ENCODE data around the gene CRYBA2. TPM values are rescaled to one million over a fixed set of nuclear protein-coding genes. Genes with fewer than 3 reads are reported as not detected.

Gene CRYBA2
- total RNA-seq, 1 experiment from 2014 or later, result not detected

- no peak for DNase-seq (ENCODE audit: low read depth)
These were observed 29.9 kb upstream of the CRYBA2 start for GRCh38 chr2:219023045-219023605.

- DNase-seq (ENCODE audit: low read depth), result no peak
These were observed 29.4 kb upstream of the CRYBA2 start for GRCh38 chr2:219022616-219023015.

- no peak for DNase-seq (ENCODE audit: low read depth)
These were observed 28.8 kb upstream of the CRYBA2 start for GRCh38 chr2:219022041-219022440.

GRCh38 chr2:219021591-219021990 is 28.4 kb upstream of the CRYBA2 start:
- DNase-seq (ENCODE audit: low read depth), result no peak

- peak; percentile 34 for DNase-seq (ENCODE audit: low read depth)
These were observed 27.6 kb upstream of the CRYBA2 start for GRCh38 chr2:219020604-219021365.

- no peak for DNase-seq (ENCODE audit: low read depth)
These were observed 26.2 kb upstream of the CRYBA2 start for GRCh38 chr2:219019436-219019835.

- no peak for DNase-seq (ENCODE audit: low read depth)
These were observed 25.5 kb upstream of the CRYBA2 start for GRCh38 chr2:219018726-219019125.

GRCh38 chr2:219018286-219018685 is 25.1 kb upstream of the CRYBA2 start:
- DNase-seq (ENCODE audit: low read depth), result no peak

- no peak for DNase-seq (ENCODE audit: low read depth)
These were observed 24.1 kb upstream of the CRYBA2 start for GRCh38 chr2:219017201-219017931.

- DNase-seq (ENCODE audit: low read depth), result no peak
These were observed 23.5 kb upstream of the CRYBA2 start for GRCh38 chr2:219016721-219017120.

- no peak for DNase-seq (ENCODE audit: low read depth)
These were observed 17.7 kb upstream of the CRYBA2 start for GRCh38 chr2:219010873-219011272.

- no peak for DNase-seq (ENCODE audit: low read depth)
These were observed 17.0 kb upstream of the CRYBA2 start for GRCh38 chr2:219010162-219010756.

- DNase-seq (ENCODE audit: low read depth), result no peak
These were observed 16.1 kb upstream of the CRYBA2 start for GRCh38 chr2:219009294-219009693.

- no peak for DNase-seq (ENCODE audit: low read depth)
These were observed 10.8 kb upstream of the CRYBA2 start for GRCh38 chr2:219003979-219004378.

- no peak for DNase-seq (ENCODE audit: low read depth)
These were observed 10.0 kb upstream of the CRYBA2 start for GRCh38 chr2:219003267-219003634.

- DNase-seq (ENCODE audit: low read depth), result no peak
These were observed 9.4 kb upstream of the CRYBA2 start for GRCh38 chr2:219002395-219003266.

GRCh38 chr2:219001577-219002394 is 8.6 kb upstream of the CRYBA2 start:
- DNase-seq (ENCODE audit: low read depth), result no peak

GRCh38 chr2:219001100-219001576 is 7.9 kb upstream of the CRYBA2 start:
- no peak for DNase-seq (ENCODE audit: low read depth)

GRCh38 chr2:219000569-219000960 is 7.3 kb upstream of the CRYBA2 start:
- no peak for DNase-seq (ENCODE audit: low read depth)

- DNase-seq (ENCODE audit: low read depth), result no peak
These were observed 6.8 kb upstream of the CRYBA2 start for GRCh38 chr2:218999881-219000568.

All from RPMI7951 (cell line).